GM12878 (cell line): ENCODE results near the gene KIAA2012. TPM values are rescaled to one million over a fixed set of nuclear protein-coding genes. Genes with fewer than 3 reads are reported as not detected.

Experiments used
- ATAC-seq: fragments of 200-7000 bp; cut with Tn5 transposase; 3 replicates; pipeline ENCODE4 v1.9.1; 2020; ENCODE audit warnings: mild to moderate bottlenecking, moderate library complexity
- BruUV-seq: library from RNA; stranded (reverse); fragments of 400-500 nt; replicated peaks from 2 replicates; lab custom pipeline; 2021; lab: Mats Ljungman, UMichigan
- CTCF ChIA-PET: fragments of 300-600 bp; sonication (Branson Sonifier 250); formaldehyde crosslinking; extraction: SDS; loops from one replicate; lab custom pipeline; 2021; ENCODE audit warnings: inconsistent platforms; lab: Yijun Ruan, JAX
- POLR2A ChIA-PET: fragments of 350-600 bp; formaldehyde crosslinking; extraction: SDS; loops from one replicate; lab custom pipeline; 2021; ENCODE audit warnings: inconsistent platforms; lab: Charles Lee
- RAD21 ChIA-PET: fragments of 300-600 bp; sonication (Branson Sonifier 250); formaldehyde crosslinking; loops from one replicate; lab custom pipeline; 2023; ENCODE audit warnings: antibody characterized with exemption; ENCODE audit not compliant: unreplicated experiment; lab: Charles Lee
- SMC1A ChIA-PET: fragments of 300-600 bp; sonication (Branson Sonifier 250); formaldehyde crosslinking; loops from one replicate; lab custom pipeline; 2023; ENCODE audit not compliant: unreplicated experiment, uncharacterized antibody; lab: Charles Lee
- DNase-seq: peaks from one replicate; pipeline ENCODE4 v3.0.0-alpha.2; 2011; ENCODE audit warnings: low read depth, low spot score
- FAIRE-seq: peaks from 3 replicates; lab custom pipeline; 2011; peaks lifted over from hg19 to GRCh38; lab: Jason Lieb, UNC
- H2AFZ ChIP-seq: 2 replicates; pipeline ENCODE4 v1.6.0; 2011; ENCODE audit warnings: low read depth, low read length, control low read depth; ENCODE audit not compliant: control insufficient read depth
- H3K27ac ChIP-seq: 2 replicates; pipeline ENCODE4 v1.5.1; 2011; ENCODE audit warnings: control low read depth; ENCODE audit not compliant: control insufficient read depth, insufficient read depth
- H3K27me3 ChIP-seq, 2 experiments: replicated peaks in 1 of 2; 2 replicates each; pipeline versions ENCODE4 v1.6.0 to v1.6.1; 2011; ENCODE audit warnings: low read length in 1 of 2; ENCODE audit not compliant: control insufficient read depth in 2 of 2, insufficient read depth in 2 of 2
- H3K36me3 ChIP-seq, 2 experiments: 2 replicates each; pipeline ENCODE4 v1.5.1; 2011; ENCODE audit warnings: low read length in 1 of 2; ENCODE audit not compliant: control insufficient read depth in 2 of 2, insufficient read depth in 2 of 2
- H3K4me1 ChIP-seq: 2 replicates; pipeline ENCODE4 v1.6.1; 2011; ENCODE audit warnings: mild to moderate bottlenecking, low read length, moderate library complexity, mixed read lengths; ENCODE audit not compliant: control insufficient read depth, insufficient read depth
- H3K4me2 ChIP-seq: 2 replicates; pipeline ENCODE4 v1.6.0; 2011; ENCODE audit warnings: control low read depth; ENCODE audit not compliant: control insufficient read depth, insufficient read depth
- H3K4me3 ChIP-seq: fragments of 200-600 bp; sonication (generic); 2 replicates; pipeline ENCODE4 v1.5.1; 2016
- H3K79me2 ChIP-seq: 2 replicates; pipeline ENCODE4 v1.6.0; 2011; ENCODE audit warnings: low read length; ENCODE audit not compliant: control insufficient read depth, insufficient read depth
- H3K9ac ChIP-seq: 2 replicates; pipeline ENCODE4 v1.8.0; 2011; ENCODE audit warnings: low read length, control low read depth, mixed read lengths; ENCODE audit not compliant: control insufficient read depth, insufficient read depth
- H3K9me3 ChIP-seq: replicated peaks from 3 replicates; pipeline ENCODE4 v1.5.1; 2011; ENCODE audit warnings: mild to moderate bottlenecking, low read length; ENCODE audit not compliant: control insufficient read depth, insufficient read depth
- H4K20me1 ChIP-seq: 2 replicates; pipeline ENCODE4 v1.6.0; 2011; ENCODE audit not compliant: control insufficient read depth, insufficient read depth
- ATF2 ChIP-seq: IDR thresholded peaks from 2 replicates; pipeline ENCODE4 v1.6.1; 2012; ENCODE audit warnings: low read length, inconsistent platforms
- BMI1 ChIP-seq: fragments of 450-650 bp; IDR thresholded peaks from 2 replicates; pipeline ENCODE4 v1.6.1; 2016; ENCODE audit warnings: mild to moderate bottlenecking, moderate library complexity, borderline replicate concordance
- CHD1 ChIP-seq: IDR thresholded peaks from 2 replicates; pipeline ENCODE4 v1.6.1; 2012; ENCODE audit warnings: low read depth, low read length, improper control_type of control experiment
- EGR1 ChIP-seq, 2 experiments: IDR thresholded peaks; 1 replicate in 1 of 2; 2 replicates in 1 of 2; pipeline ENCODE4 v1.6.1; 2011 to 2012; ENCODE audit warnings: low read depth in 2 of 2, low read length in 2 of 2, borderline replicate concordance in 1 of 2, mild to moderate bottlenecking in 1 of 2, moderate library complexity in 1 of 2
- EP300 ChIP-seq, 2 experiments: fragments of 150-350 bp in 1 of 2; IDR thresholded peaks; 2 replicates each; pipeline ENCODE4 v1.6.1; 2011 to 2012; ENCODE audit warnings: low read depth in 2 of 2, low read length in 2 of 2, borderline replicate concordance in 1 of 2, improper control_type of control experiment in 1 of 2, inconsistent platforms in 1 of 2; ENCODE audit not compliant: control insufficient read depth in 1 of 2
- FOXK2 ChIP-seq: fragments of 450-650 bp; IDR thresholded peaks from 2 replicates; pipeline ENCODE4 v1.6.1; 2017; ENCODE audit warnings: mild to moderate bottlenecking, moderate library complexity
- KDM1A ChIP-seq: fragments of 200-600 bp; sonication (generic); IDR thresholded peaks from 2 replicates; pipeline ENCODE4 v1.6.1; 2016; ENCODE audit warnings: borderline replicate concordance
- NKRF ChIP-seq: fragments of 450-650 bp; conservative IDR thresholded peaks from 2 replicates; pipeline ENCODE4 v1.6.1; 2017; ENCODE audit warnings: mild to moderate bottlenecking, moderate library complexity
- PKNOX1 ChIP-seq: fragments of 450-650 bp; IDR thresholded peaks from 2 replicates; pipeline ENCODE4 v1.6.1; 2016; ENCODE audit warnings: mild to moderate bottlenecking
- SREBF1 ChIP-seq: IDR thresholded peaks from 2 replicates; pipeline ENCODE4 v1.6.1; 2012; ENCODE audit warnings: mild to moderate bottlenecking, low read length
- TBL1XR1 ChIP-seq: IDR thresholded peaks from 2 replicates; pipeline ENCODE4 v1.6.1; 2012; ENCODE audit warnings: low read depth, low read length, improper control_type of control experiment
- USF2 ChIP-seq: IDR thresholded peaks from 2 replicates; pipeline ENCODE4 v1.6.1; 2011; ENCODE audit warnings: low read depth, low read length, improper control_type of control experiment, borderline replicate concordance
- ZZZ3 ChIP-seq: IDR thresholded peaks from 2 replicates; pipeline ENCODE4 v1.6.1; 2011; ENCODE audit warnings: low read depth; ENCODE audit not compliant: control insufficient read depth, insufficient read length
- WGBS: methylation state at CpG from one replicate; pipeline ENCODE4 v1.1.6; 2016; ENCODE audit warnings: low lambda C conversion rate; ENCODE audit not compliant: insufficient replicate concordance, insufficient coverage; ENCODE audit errors: missing lambda C conversion rate; 5-methylcytosine and 5-hydroxymethylcytosine counted together
- in situ Hi-C: fragments of 300-500 bp; cut with MboI; formaldehyde crosslinking; loops from 9 replicates; pipeline ENCODE4 v1.14.3; 2018; ENCODE audit warnings: mixed read lengths
- intact Hi-C: fragments of 100-400 bp; cut with micrococcal nuclease; formaldehyde crosslinking; loops from one replicate; pipeline ENCODE4 v1.14.2; 2022; ENCODE audit not compliant: unreplicated experiment
- polyA plus RNA-seq, 11 experiments: library from polyadenylated mRNA; depleted of rRNA in 4 of 11; unstranded in 6 of 11; stranded (reverse) in 5 of 11; fragments of >200 nt; fragmentation: Nextera tagmentation in 4 of 11; fragmentation: Illumina TruSeq in 1 of 11; extraction: Ambion mirVana in 4 of 11; extraction: Trizol in 1 of 11; gene quantifications; 1 replicate in 1 of 11; 2 replicates in 10 of 11; pipeline versions ENCODE4 v1.2.1 to v1.2.3, GENCODE V29; 2011 to 2016; ENCODE audit warnings: inconsistent platforms in 2 of 11, missing spikeins in 2 of 11, low read depth in 1 of 11
- total RNA-seq, 4 experiments: library from RNA; depleted of rRNA in 3 of 4; stranded (reverse); fragments of >200 nt in 3 of 4; fragmentation: Illumina TruSeq in 1 of 4; extraction: Trizol in 1 of 4; gene quantifications; 2 replicates each; pipeline versions ENCODE4 v1.2.1 to v1.2.3, GENCODE V29; 2013 to 2021

Gene KIAA2012
- total and polyA plus RNA-seq, 10 of the 15 experiments (the other 5 are each of a cell fraction or from before 2014, with no cell fraction given) = 0.03 TPM; not detected in 9

- Histone ChIP-seq H4K20me1 (no peaks in the 10 kb centered on the region), H2AFZ (no peak overlapping the region), H3K36me3 (no peaks in the 10 kb centered on the region), H3K79me2 (no peaks in the 10 kb centered on the region), H3K4me2 (no peak overlapping the region), H3K27ac (no peak overlapping the region), H3K9ac (no peak overlapping the region), H3K27me3 (peaks cover 0 to 4% of the 10 kb centered on the region in 2 experiments; a peak in 1 of 4 replicates), H3K4me3 (no peak overlapping the region), H3K9me3 (no peaks in the 10 kb centered on the region; the same call in 2 of the 3 replicates), H3K4me1 (no peaks in the 10 kb centered on the region)
- no peak for DNase-seq
- TF ChIP-seq EGR1 (IDR thresholded peaks at IDR 0.05; ENCODE audit: borderline replicate concordance in 1 of 2, low read depth in 2 of 2, low read length in 2 of 2) (no peak), CHD1 (no peak), FOXK2 (no peak), SREBF1 (no peak), ATF2 (no peak), NKRF (no peak), KDM1A (no peak), TBL1XR1 (no peak), EP300 (IDR thresholded peaks at IDR 0.05; ENCODE audit: borderline replicate concordance in 1 of 2, control insufficient read depth in 1 of 2, low read depth in 2 of 2, low read length in 2 of 2) (no peak), PKNOX1 (no peak), USF2 (no peak), ZZZ3 (no peak), BMI1 (no peak)
- SMC1A ChIA-PET = interaction anchor here (0.7 kb wide), 1 partner anchor 573 kb away, joined by 3 read pairs; no protein-coding TSS in a partner anchor
- RAD21 ChIA-PET = no interaction called here
- intact Hi-C loops = no loop called here
- WGBS = 36% methylated on average over 5 of the region's 5 CpGs
- CTCF ChIA-PET = interaction anchor here (1.1 kb wide), 1 partner anchor 8 kb away, joined by 3 read pairs; no protein-coding TSS in a partner anchor
- in situ Hi-C loops = no loop called here
- FAIRE-seq = no peak
- no TSS peak for BruUV-seq
- POLR2A ChIA-PET = no interaction called here
- ATAC-seq = no peak
Measured at GRCh38 chr2:202025816-202026215, 47.2 kb upstream of the KIAA2012 start.
